UCSD-AML1 (cell line): ENCODE data around the gene RIT2.
"Not testable (repeated sequence)": the region's sequence is repeated elsewhere in the genome, so short reads cannot be mapped to it uniquely, and the experiment has no call there.

Source experiments
- DNase-seq: peaks from one replicate; lab custom pipeline; 2025; ENCODE audit not compliant: unreplicated experiment; lab: John Stamatoyannopoulos, UW

The RIT2 gene

DNA sequence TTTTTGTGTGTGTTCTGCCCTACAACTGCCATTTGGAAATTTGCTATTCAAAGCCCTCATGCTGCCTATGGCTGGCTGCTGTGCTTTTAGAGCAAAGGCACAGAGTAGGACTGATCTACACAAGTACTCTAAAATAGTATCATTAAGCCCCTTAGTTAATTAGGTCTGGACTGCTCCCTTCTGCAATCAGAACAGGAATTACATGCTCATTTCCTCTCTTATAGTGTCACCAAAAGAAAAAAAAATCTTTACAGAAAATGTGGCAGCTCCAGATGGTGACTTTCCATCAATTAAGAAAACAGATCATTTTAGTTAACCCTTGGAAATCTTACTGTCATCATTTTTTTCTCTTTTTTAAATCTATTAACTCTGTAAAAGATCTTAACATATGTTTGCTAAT, 337.5 kb downstream of the RIT2 start:
- no peak for DNase-seq

DNA sequence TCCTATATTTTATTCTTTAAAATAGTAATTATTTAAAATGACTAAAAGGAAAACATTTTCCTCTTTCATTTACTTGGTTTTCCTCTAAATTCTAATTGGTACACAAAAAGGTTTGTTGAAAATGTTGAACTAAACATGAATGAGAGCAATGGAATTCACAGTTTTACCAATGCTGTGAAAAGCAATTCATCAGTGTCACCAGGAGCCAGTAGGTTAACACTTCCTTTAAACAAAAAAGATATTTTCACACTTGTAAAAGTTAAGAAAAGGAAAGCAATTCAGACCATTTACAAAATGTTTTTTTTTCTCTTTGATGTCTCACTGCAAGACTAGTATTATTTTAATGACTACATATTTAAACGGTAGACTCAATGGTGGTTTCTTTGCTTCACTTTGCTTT, 341.6 kb downstream of the RIT2 start:
- DNase-seq: no peak

DNA sequence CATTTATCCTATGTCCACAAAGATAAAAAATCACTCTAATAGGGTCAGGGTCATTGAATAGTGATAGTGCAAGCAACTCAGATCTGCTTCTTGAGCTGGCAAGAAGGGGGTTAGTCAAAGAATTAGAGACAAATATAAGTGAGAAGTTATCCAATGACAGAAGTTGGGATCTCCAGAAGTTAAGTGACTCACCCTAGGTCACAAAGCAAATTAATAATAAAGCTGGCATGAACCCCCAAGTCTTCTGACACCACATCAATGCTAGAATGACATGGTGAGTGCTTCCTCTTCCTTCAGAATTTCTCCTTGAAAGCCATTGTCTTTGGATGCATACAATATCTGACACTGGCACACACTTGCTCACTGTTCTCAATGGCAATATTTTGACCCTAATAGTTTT, 343.5 kb downstream of the RIT2 start:
- DNase-seq: no peak

DNA sequence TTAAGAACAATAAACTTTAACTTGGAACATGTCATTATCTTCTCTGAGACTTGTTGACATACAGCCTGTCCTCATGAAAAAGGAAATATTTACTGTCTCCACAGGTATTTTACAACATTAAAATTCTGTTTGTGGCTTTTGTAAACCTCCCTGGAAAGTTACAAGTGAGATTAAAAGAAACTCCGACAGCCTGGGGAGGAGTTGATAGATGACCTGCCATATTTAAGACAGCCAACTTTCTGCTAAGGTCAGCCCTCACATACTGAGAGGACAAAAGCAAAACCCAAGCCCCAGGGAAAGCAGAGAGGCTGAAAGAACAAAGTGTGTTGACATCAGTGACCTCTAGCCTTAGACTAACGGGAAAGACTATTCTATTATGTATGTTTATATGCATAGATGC, 350.2 kb downstream of the RIT2 start:
- DNase-seq: no peak

DNA sequence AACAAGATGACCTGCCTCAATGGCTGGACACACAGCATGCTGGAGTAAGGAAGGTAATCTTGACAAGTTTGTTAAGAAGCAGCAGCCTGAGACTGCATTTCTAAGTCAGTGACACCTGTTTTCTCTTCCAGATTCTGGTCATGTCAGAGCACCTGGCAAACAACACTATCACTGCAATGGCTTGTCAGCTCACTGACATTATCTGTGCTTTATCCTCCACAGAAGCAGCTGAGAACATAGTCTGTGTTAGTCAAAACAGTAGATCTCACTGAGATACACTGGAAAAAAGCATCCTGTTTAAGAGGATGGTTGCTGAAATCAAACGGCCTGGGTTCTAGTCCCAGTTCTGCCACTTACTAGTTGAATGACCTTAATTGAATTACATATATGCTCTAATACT, 355.2 kb downstream of the RIT2 start:
- DNase-seq: no peak

DNA sequence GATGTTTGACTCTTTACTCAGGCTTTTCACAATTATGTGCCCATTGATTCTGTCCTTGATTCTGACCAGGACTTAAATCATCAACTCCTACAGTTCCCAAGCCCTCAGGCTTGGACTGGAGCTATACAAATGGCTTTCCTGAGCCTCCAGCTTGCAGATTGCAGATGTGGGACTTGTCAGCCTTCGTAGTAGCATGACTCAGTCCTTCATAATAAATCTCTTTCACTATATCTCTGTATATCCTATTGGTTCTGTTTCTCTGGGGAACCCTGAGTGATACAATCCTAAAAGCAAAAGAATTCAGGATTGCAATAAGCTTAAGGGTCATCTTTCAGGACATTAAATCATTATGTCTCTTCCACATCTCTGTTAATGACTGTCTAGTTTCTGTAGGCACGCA, 356.6 kb downstream of the RIT2 start:
- no peak for DNase-seq

DNA sequence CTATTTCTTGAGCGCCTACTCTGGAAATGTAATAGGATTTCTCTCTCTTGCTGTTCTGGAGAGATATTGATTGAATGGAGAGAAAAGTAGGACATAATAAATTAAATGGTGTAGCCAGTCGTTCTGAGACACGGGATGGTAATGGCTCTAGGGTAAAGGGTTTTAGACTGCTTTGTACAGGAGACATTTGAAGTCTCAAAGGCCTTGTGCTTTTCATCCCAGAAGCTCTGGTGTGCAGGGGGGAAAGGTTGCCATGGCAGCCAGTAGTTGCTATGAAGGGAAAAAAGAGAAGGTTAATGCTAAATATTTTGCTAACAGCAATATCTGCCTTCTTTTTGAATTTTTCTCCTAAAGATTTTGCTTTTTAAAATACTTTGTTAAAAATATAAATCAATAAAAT, 359.3 kb downstream of the RIT2 start:
- DNase-seq: no peak

DNA sequence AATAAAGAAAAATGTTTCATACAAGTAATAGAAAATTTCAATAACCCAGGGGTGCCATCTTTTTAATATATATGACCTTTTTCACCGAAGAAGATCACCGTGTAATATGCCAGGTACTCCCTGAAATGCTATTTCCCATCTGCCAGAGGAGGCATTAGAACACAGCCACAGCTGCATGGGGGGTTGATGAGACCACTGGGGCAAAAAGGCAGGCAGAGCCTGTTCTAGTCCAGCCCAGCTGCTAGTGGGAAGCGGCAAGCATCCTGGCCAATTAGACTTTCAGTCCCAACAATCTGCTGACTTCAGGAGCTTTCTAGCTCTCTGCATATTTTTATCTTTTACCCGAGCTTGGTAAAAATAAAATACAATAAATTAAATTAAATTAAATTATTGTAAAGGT, 362.6 kb downstream of the RIT2 start:
- no peak for DNase-seq

DNA sequence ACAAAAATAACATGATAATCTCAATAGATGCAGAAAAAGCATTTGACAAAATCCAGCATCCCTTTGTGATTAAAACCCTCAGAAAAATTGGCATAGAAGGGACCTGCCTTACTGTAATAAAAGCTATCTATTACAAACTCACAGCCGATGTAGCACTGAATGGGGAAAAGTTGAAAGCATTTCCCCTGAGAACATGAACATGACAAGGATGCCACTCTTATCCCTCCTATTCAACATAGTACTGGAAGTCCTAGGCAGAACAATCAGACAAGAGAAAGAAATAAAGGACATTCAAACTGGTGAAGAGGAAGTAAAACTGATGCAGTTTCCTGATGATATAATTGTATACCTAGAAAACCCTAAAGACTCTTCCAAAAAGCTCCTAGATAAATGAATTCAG, 368.7 kb downstream of the RIT2 start:
- no peak for DNase-seq

DNA sequence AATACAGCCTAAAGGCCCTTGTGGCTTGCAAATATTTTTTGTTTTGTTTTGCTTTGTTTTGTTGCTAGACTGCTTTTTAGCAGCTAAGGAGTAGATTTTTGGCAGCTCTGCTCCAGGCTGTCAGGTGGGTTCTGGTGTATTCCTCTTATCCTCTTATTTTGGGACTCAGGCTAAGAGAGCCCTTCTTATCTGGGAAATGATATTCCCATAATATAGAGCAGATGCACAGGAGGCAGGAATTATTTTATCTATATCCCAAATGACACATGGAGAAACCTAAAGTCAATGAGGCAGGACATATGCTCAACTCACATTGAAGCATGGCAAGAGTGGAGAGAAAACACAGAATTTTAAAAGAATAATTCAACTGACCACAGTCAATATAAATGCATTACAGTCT, 369.6 kb downstream of the RIT2 start:
- no peak for DNase-seq

DNA sequence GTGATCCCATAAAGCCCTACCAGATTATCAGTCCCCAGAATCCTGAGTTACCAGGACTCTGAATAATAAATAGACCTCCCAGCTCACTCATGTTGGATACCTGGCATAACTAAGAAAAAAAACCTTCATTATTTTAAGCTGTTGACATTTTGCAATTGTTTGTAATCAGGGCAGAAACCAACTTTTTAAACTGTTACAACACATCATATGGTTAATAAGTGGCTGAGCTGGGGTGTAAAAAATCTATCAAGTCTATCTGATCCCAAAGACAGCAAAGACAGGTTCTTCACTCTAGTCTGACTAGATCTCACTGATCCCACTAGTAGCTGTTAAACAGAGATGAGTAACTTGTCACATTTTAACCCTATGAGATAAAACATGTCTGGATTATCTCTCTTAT, 370.3 kb downstream of the RIT2 start:
- DNase-seq: no peak

DNA sequence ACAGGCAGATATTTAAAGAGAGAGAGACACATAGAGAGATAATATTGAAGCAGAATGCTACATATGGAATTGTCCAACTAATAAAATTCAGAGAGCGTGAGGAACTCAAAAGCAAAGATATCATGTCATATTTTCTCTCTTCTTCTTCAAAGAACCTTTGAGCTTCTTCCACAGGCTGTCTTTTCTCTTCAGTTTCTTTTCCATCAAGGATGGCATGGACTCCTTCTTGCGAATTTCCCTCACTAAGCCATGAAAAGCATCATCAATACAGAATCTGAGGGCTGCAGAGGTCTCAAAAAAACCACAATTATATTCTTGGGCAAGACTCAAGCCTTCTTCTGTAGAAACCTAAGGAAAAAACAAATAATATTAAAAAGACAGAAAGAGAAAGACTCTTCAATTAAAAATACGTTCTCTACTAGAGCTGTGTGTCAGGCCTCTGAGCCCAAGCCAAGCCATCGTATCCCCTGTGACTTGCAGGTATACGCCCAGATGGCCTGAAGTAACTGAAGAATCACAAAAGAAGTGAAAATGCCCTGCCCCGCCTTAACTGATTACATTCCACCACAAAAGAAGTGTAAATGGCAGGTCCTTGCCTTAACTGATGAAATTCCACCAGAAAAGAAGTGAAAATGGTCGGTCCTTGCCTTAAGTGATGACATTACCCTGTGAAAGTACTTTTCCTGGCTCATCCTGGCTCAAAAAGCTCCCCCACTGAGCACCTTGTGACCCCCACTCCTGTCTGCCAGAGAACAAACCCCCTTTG, 371.9 kb downstream of the RIT2 start:
- DNase-seq: no peak

DNA sequence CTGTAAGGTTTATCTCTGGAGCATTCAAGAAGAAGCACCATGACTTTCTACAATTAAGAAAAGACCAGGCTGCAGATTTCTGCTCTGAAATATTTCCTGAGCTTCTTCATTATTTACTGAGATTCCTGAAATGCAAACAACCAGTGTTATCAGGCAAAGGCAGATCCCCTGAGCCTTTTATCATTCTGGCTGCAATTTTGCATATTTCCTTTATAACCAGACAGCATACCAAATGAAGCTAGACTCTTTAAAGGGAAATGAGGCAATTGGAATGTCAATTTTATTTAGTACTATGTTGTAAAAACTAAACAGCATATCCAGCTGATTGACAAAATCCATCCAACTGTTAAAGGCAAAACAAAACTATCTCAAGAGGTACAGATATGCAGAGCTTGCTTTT, 372.5 kb downstream of the RIT2 start:
- no peak for DNase-seq

DNA sequence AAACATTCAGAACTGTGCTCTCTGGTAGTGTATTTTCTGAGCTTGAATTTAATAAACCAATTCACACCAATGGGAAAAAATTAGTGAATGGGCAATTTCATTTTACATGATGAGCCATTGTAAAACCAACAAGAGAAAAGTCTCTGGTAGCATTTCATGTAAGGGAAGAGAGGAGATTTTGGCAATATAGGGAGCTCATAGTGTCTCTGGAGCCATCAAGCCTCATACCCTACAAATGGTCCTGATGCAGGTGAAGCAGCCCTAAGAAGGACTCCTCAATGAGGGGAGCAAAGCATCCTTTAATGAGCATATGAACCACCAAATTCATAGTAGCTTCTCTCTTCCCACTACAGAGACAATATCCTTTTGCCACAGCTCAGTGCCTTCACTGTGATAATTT, 373.0 kb downstream of the RIT2 start:
- no peak for DNase-seq

DNA sequence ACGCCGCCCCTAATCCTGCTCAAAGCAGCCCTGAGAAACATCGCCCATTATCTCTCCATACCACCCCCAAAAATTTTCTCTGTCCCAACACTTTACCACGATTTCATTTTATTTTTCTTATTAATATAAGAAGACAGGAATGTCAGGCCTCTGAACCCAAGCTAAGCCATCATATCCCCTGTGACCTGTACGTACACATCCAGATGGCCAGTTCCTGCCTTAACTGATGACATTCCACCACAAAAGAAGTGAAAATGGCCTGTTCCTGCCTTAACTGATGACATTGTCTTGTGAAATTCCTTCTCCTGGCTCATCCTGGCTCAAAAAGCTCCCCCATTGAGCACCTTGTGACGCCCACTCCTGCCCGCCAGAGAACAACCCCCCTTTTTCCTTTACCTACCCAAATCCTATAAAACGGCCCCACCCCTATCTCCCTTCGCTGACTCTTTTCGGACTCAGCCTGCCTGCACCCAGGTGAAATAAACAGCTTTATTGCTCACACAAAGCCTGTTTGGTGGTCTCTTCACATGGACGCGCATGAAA, 373.6 kb downstream of the RIT2 start:
- DNase-seq: not testable (repeated sequence)

DNA sequence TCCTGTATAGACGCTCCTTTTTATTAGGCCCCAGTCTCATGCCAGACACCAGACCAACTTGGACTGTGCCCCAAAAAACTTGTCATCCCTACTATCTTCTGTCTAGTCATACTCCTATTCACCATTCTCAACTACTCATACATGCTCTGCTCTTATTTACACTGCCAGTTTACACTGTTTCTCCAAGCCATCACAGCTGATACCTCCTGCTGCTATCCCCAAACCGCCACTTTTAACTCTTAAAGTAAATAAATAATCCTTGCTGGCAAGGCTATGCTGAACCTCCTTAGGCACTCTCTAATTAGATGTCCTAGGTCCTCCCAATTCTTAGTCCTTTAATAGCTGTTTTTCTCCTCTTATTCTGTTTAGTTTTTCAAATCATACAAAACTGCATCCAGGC, 374.2 kb downstream of the RIT2 start:
- not testable (repeated sequence) for DNase-seq

DNA sequence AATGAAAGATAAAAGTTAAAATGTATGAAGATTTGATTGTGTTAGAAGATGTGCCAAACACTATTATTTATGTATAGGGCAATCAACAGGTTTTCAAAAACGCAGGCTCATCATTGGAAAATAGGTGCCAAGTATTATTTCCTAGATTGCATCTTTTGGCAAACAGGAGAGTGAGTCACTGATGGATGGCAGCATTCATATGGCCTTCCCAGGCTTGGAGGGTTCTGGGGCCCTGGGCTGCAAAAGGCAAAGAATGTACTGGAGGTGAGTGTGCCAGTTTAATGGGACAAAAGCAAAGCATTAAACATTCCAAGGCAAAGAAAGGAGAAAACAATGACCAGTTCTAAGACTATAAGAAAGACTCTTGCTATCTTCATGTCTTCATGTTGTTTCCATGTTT, 379.4 kb downstream of the RIT2 start:
- no peak for DNase-seq

DNA sequence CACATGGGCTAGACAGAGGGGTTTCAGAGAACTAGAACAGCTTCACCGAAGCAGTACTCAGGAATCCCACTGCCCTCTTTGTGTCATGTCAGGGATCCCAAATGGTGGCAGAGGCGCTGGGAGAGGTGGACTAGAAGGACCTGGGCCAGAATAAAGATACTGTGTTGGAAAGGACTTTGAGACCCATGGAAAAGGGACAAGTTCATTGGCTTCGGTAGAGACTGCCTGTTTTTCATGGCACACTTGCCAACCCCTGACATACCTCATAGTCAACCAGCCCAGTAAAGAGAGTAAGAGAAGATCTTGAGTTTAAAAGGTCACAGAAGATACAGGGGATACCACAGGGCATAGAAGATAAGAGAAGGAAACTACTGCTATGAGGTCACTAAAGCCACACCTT, 381.0 kb downstream of the RIT2 start:
- DNase-seq: no peak

DNA sequence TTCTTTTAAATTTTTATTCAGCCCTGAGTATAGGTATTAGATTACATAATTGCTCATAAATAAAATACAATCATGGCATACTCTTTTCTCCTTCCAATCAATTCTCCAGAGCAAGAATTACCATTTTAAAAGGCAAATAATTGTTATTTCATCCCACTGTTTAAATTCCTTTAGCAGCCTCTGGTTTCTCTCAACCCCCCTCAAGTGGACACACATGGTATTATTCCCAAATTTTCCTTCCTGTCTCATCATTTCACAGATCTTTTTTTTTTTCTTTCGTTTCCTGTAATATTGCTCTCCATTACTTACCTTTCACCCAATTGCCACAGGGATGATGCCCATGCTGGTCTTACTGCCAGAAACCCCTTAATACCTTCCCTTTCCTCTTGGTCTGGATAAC, 385.2 kb downstream of the RIT2 start:
- no peak for DNase-seq

DNA sequence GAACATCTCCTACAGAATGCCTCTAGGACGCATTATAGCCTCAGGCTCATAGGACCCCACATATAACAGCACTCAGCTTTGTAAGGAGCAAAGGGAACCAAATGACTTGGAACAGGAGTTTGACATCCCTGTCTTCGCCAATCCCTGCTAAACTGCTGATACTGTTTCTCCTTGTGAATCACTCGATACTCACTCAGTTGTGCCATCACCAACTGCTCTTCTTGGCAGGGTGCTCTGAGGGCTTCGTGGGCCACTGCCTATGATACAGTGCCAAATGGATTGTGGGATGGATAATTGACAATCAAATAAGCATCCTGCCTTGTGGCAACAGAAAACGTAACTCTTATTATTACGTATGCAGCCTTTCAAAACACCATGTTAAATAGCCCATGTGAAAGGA, 396.3 kb downstream of the RIT2 start:
- no peak for DNase-seq

DNA sequence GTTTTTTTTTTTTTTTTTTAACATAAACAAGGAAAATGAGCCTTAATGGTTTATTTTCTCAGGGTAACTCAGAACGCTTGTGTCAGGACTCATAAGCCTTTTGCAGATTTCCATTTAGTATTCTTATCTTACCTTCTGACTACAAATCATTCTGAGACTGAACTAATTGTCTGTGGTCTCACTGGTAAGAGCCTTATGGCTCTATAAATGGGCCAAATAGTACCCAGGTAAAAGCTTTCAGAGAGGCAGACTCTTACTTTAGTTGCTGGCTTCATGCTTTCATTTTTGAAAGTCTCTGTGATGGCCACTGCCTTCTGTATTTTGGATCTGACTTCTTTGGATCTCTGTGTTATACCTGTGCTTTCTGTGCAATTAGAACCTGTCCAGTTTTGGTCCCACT, 403.4 kb downstream of the RIT2 start:
- DNase-seq: no peak

DNA sequence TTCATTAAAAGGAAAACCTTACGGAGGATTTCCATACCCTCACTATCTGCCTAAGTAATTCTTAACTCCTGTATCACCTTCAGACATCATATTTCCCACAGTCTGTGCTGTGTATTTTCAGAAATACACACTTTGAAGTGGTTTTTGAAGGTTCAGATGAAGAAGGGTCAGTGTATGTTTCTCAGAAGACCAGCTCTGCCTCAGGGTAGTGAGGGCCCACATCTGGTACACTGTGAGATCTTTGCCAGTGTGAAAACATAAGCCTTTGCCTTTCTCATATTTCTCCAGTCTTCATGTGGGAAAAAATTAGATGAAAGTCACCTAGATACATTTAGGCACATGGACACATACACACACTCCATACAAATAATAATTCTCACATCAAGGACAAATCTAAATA, 408.4 kb downstream of the RIT2 start:
- DNase-seq: no peak

DNA sequence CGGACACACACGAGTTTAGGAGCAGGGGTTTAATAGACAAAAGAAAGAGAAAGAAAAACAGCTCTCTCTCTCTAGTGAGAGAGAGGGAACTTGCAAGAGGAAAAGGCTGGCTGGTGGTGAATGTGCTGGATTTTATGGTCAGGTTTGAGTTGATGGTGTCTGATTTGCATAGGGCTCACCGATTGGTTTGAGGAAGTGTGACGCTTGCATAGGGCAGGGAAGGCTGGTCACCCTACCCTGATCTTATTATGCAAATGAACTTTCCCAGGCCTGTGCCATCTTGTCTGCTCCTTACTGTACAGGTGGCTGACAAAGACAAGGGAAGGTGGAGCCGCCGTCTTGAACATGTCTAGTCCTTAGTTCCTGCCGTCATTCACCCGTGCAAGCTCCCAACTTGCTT, 408.9 kb downstream of the RIT2 start:
- DNase-seq: peak; percentile 6
